Posterior vena cava (tissue), 2 donors: ENCODE results near the gene ALG12. TPM values are rescaled to one million over a fixed set of nuclear protein-coding genes. Genes with fewer than 3 reads are reported as not detected.

Source experiments
- DNase-seq: peaks from one replicate; pipeline ENCODE4 v3.0.0-alpha.2; 2020; ENCODE audit warnings: low spot score
- intact Hi-C, 2 donors: fragments of 100-400 bp; cut with DNase I; formaldehyde crosslinking; loops; one replicate each; pipeline versions ENCODE4 v1.14.1 to v1.14.2; 2022 to 2023
- long read RNA-seq, 2 donors: library from polyadenylated mRNA; unstranded; transcript quantifications; one replicate each; pipeline ENCODE4 v2.0.0, GENCODE V29; 2020 to 2021
- total RNA-seq, 2 donors: library from RNA; stranded (reverse); fragmentation: NEBNext Ultra II Directional; extraction: Animal tissue kit (Norgen Biotek cat#: 25700); gene quantifications; one replicate each; pipeline ENCODE4 v1.2.1, GENCODE V29; 2021
- donor health status: DM: yes; HTN: yes; CAD: no.
- donor health status: DM: yes; HTN: yes; CAD: no.

ALG12 gene
- total RNA-seq, result 10 to 100 TPM in 1 of 2 donors, 1 to 10 TPM in 1; 8.9 to 11.7 TPM
- long read RNA-seq, donor 1, full-length matches to known transcripts, result 3 of 8 reads
- long read RNA-seq, donor 1, partial matches to known transcripts, result 3 of 8 reads
- long read RNA-seq, donor 1, other reads (novel, unspliced or antisense), result 2 of 8 reads
- long read RNA-seq, donor 2, full-length matches to known transcripts, result 37 of 57 reads
- long read RNA-seq, donor 2, partial matches to known transcripts, result 6 of 57 reads
- long read RNA-seq, donor 2, other reads (novel, unspliced or antisense), result 14 of 57 reads

- intact Hi-C loops, result no loop called here
- peak; percentile 99 for DNase-seq
These were observed at the start of gene ALG12, which contains the start of gene CRELD2 for GRCh38 chr22:49917974-49918910. ALG12 (minus strand) TSS chr22:49918438; CDS start chr22:49913765, 4,673 bp downstream. CRELD2 (plus strand) TSS chr22:49918634; CDS start chr22:49918770, 136 bp downstream.

DNA sequence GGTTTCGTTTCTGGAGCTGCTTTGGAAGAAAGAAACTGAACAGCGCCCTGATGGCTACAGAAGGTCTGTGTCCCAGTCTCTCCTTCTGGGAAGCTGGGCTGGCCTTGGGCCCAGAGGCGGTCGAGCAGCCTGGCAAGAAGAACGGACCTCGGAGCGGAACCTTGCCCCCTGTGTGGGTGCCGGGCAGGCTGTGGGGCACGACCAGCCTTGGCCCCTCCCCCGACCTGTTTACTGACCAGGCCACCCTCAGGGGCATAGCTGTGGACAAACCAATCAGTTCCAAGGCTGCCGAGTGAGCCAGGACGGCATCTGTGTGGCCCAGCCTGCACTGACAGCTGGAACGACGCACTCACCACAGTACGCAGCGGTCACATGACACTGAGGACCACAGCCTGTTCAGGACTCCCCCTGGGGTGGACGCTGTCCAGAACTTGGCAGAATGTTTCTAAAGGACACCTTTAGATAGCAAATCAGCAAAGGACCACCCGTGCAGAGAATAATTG, 49.5 kb upstream of the ALG12 start:
- intact Hi-C loops, result loop anchor here (5.0 kb wide), 1 partner anchor 35 kb away; no protein-coding TSS in a partner anchor
- peak; percentile 85 for DNase-seq

GRCh38 chr22:49966774-49967705, 48.8 kb upstream of the ALG12 start:
- peak; percentile 90 for DNase-seq
- intact Hi-C loops, result loop anchor here (5.0 kb wide), 1 partner anchor 35 kb away; no protein-coding TSS in a partner anchor

DNA sequence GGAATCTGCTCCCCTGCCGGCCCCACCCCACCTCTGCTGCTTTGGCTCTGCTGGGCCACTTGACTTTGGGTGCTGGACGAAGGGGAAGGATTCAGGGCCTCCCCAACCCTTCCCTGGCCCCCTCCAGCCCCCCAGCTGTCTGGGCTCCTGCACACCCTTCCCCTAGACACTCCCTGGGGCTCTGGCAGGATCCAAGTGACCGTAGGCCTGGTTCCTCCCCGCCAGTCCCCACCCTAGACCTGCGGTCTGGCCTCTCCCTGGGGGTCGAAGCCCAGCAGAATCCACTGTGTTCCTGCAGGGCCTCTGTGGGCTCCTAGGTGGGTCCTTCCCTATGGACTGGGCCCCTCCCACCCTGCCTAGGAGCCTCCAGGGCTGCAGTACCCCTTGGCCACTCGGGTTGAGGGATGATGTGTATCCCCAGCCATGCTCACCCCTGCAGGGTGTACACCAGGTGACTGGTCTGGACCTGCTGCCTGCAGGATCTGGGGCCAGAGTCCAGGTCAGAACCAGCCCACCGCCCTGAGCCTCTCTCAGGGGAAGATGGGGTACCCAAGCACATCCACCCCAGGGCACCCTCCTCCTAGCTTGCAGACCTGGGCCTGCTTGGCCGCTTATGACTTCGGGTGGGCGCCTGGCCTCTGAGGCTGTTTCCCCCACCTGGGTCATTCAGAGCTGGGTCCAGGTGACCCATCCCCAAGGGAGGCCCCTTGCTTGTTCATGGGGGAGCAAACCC, 48.0 kb upstream of the ALG12 start:
- intact Hi-C loops, result loop anchor here (5.0 kb wide), 1 partner anchor 34 kb away; no protein-coding TSS in a partner anchor
- DNase-seq, result peak; percentile 66

- intact Hi-C loops, result loop anchor here (5.0 kb wide), 1 partner anchor 33 kb away; no protein-coding TSS in a partner anchor
- DNase-seq, result peak; percentile 77
These were observed 47.1 kb upstream of the ALG12 start for GRCh38 chr22:49965091-49966040.

- intact Hi-C loops, result loop anchor here (5.0 kb wide), 2 partner anchors 32 to 278 kb away; no protein-coding TSS in a partner anchor
- DNase-seq, result peak; percentile 81
These were observed 46.2 kb upstream of the ALG12 start for GRCh38 chr22:49964136-49965090.

- intact Hi-C loops, result loop anchor here in 1 of 2 donors (5.0 kb wide), 1 partner anchor 279 kb away; no protein-coding TSS in a partner anchor
- DNase-seq, result peak; percentile 58
These were observed 45.4 kb upstream of the ALG12 start for GRCh38 chr22:49963647-49964026.

- DNase-seq, result peak; percentile 82
- intact Hi-C loops, result loop anchor here in 1 of 2 donors (5.0 kb wide), 1 partner anchor 279 kb away; no protein-coding TSS in a partner anchor
These were observed 44.8 kb upstream of the ALG12 start for GRCh38 chr22:49962751-49963646.

- intact Hi-C loops, result loop anchor here in 1 of 2 donors (5.0 kb wide), 1 partner anchor 280 kb away; no protein-coding TSS in a partner anchor
- peak; percentile 95 for DNase-seq
These were observed 43.9 kb upstream of the ALG12 start for GRCh38 chr22:49962012-49962750.

DNA sequence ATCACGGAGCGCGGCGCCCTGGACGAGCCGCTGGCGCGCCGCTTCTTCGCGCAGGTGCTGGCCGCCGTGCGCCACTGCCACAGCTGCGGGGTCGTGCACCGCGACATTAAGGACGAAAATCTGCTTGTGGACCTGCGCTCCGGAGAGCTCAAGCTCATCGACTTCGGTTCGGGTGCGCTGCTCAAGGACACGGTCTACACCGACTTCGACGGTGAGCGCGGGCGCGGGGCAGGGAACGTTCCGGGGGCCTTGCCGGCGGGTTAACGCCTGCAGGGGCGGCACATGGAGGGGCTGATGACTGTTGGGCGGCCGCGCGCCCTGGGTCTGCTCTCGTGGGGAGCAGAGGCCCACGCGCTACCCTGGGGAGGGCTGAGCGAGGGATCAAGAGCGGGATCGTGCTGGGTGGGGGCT, 43.4 kb upstream of the ALG12 start:
- intact Hi-C loops, result loop anchor here in 1 of 2 donors (5.0 kb wide), 1 partner anchor 281 kb away; no protein-coding TSS in a partner anchor
- DNase-seq, result peak; percentile 82

DNA sequence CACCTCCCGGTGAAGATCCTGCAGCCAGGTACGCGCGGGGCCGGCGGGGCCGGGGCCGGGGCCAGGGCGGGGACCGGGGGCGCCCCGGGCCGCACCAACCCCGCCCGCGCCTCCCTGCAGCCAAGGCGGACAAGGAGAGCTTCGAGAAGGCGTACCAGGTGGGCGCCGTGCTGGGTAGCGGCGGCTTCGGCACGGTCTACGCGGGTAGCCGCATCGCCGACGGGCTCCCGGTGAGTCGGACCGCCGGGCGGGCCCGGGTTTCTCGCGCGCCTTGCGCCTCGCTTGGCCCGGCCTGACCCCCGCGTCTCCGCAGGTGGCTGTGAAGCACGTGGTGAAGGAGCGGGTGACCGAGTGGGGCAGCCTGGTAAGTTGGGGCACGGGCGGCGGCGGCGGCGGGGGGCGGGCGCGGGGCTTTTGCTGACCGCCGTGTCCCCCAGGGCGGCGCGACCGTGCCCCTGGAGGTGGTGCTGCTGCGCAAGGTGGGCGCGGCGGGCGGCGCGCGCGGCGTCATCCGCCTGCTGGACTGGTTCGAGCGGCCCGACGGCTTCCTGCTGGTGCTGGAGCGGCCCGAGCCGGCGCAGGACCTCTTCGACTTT, 42.9 kb upstream of the ALG12 start:
- intact Hi-C loops, result loop anchor here in 1 of 2 donors (5.0 kb wide), 1 partner anchor 281 kb away; no protein-coding TSS in a partner anchor
- DNase-seq, result peak; percentile 86

- intact Hi-C loops, result loop anchor here in 1 of 2 donors (5.0 kb wide), 1 partner anchor 282 kb away; no protein-coding TSS in a partner anchor
These were observed 42.1 kb upstream of the ALG12 start, which contains the start of gene PIM3 for GRCh38 chr22:49960159-49961004. PIM3 (plus strand) TSS chr22:49960772; CDS start chr22:49960948, 176 bp downstream.

More at GRCh38 chr22:49960159-49961004, 42.1 kb upstream of the ALG12 start, which contains the start of gene PIM3:
- peak; percentile 97 for DNase-seq
